ENCODE results near the gene PGBD2.

Gene PGBD2

GRCh38 chr1:248860007-248860406, 46.0 kb upstream of the PGBD2 start:
- no peak for DNase-seq (ENCODE audit: extremely low spot score)
- ChIA-PET CTCF (interaction anchor here (1.5 to 4.6 kb wide), 4 partner anchors 14 to 32 kb away, joined by 5 to 48 read pairs (median 33); partner anchors contain the start of genes SH3BP5L and ZNF672), POLR2A (interaction anchor here (1.9 to 2.5 kb wide), 2 partner anchors 13 to 22 kb away, joined by 8 to 9 read pairs; partner anchors contain the start of gene ZNF672)
- no peak for TF ChIP-seq CTCF (IDR thresholded peaks at IDR 0.05; ENCODE audit: control extremely low read depth, extremely low read depth, low read depth, missing control alignments)

- no peak for DNase-seq (ENCODE audit: extremely low spot score)
- POLR2A ChIA-PET: interaction anchor here (1.0 kb wide), 1 partner anchor 23 kb away, joined by 3 read pairs; the partner anchor contains the start of gene ZNF672
- CTCF ChIA-PET: interaction anchor here (1.0 to 1.9 kb wide), 6 partner anchors 12 to 45 kb away, joined by 3 to 8 read pairs (median 3); no protein-coding TSS in a partner anchor
- TF ChIP-seq CTCF (IDR thresholded peaks at IDR 0.05; ENCODE audit: control extremely low read depth, extremely low read depth, low read depth, missing control alignments): no peak
Observed at GRCh38 chr1:248861616-248862015, 44.4 kb upstream of the PGBD2 start.

GRCh38 chr1:248862695-248862997, 43.4 kb upstream of the PGBD2 start:
- CTCF ChIA-PET: interaction anchor here (0.9 to 1.7 kb wide), 6 partner anchors 11 to 44 kb away, joined by 3 to 8 read pairs (median 3); partner anchors contain the start of gene ZNF672
- no peak for DNase-seq (ENCODE audit: extremely low spot score)
- POLR2A ChIA-PET: no interaction called here
- no peak for TF ChIP-seq CTCF (IDR thresholded peaks at IDR 0.05; ENCODE audit: control extremely low read depth, extremely low read depth, low read depth, missing control alignments)

GRCh38 chr1:248862998-248863881, 42.8 kb upstream of the PGBD2 start:
- ChIA-PET POLR2A (no interaction called here), CTCF (interaction anchor here (0.9 to 1.4 kb wide), 4 partner anchors 18 to 44 kb away, joined by 3 read pairs; partner anchors contain the start of genes PGBD2 and ZNF672)
- DNase-seq (ENCODE audit: extremely low spot score): peak; percentile 78
- TF ChIP-seq CTCF (IDR thresholded peaks at IDR 0.05; ENCODE audit: control extremely low read depth, extremely low read depth, low read depth, missing control alignments): no peak

- ChIA-PET CTCF (interaction anchor here (1.2 kb wide), 1 partner anchor 15 kb away, joined by 5 read pairs; no protein-coding TSS in a partner anchor), POLR2A (interaction anchor here (2.7 kb wide), 1 partner anchor 13 kb away, joined by 9 read pairs; the partner anchor contains the start of gene ZNF692)
- no peak for TF ChIP-seq CTCF (IDR thresholded peaks at IDR 0.05; ENCODE audit: control extremely low read depth, extremely low read depth, low read depth, missing control alignments)
- no peak for DNase-seq (ENCODE audit: extremely low spot score)
Observed at GRCh38 chr1:248871837-248872401, 34.1 kb upstream of the PGBD2 start.

GRCh38 chr1:248872752-248873408, 33.2 kb upstream of the PGBD2 start:
- CTCF ChIA-PET: interaction anchor here (0.7 to 1.9 kb wide), 7 partner anchors 11 to 46 kb away, joined by 3 to 10 read pairs (median 5); partner anchors contain the start of genes SH3BP5L and ZNF692
- POLR2A ChIA-PET: interaction anchor here (0.8 to 2.7 kb wide), 4 partner anchors 14 to 47 kb away, joined by 4 to 9 read pairs (median 6); partner anchors contain the start of genes SH3BP5L, ZNF672 and ZNF692
- DNase-seq (ENCODE audit: extremely low spot score): peak; percentile 54
- TF ChIP-seq CTCF (IDR thresholded peaks at IDR 0.05; ENCODE audit: control extremely low read depth, extremely low read depth, low read depth, missing control alignments): no peak

Data from GM10248 (cell line).